Neural cell (in vitro differentiated cells): Measurements from ENCODE around the gene SLC25A47. TPM values are rescaled to one million over a fixed set of nuclear protein-coding genes. Genes with fewer than 3 reads are reported as not detected.

Experiments used
- H2AFZ ChIP-seq: fragments of 200-600, 300-800 bp; sonication (generic), shearing (Covaris generic); 2 replicates; pipeline ENCODE4 v1.6.0; 2014; ENCODE audit warnings: low read depth, mild to moderate bottlenecking, antibody characterized with exemption, low read length, moderate library complexity
- H3F3A ChIP-seq: fragments of 200-600 bp; shearing (Covaris generic); 2 replicates; pipeline ENCODE4 v1.6.1; 2016; ENCODE audit warnings: mild to moderate bottlenecking, moderate library complexity, mixed read lengths, antibody characterized with exemption, low read length; ENCODE audit not compliant: insufficient read depth, poor library complexity, severe bottlenecking
- H3K27ac ChIP-seq: fragments of 200-600, 300-800 bp; sonication (generic), shearing (Covaris generic); 2 replicates; pipeline ENCODE4 v1.5.1; 2014; ENCODE audit warnings: mild to moderate bottlenecking, low read length, moderate library complexity
- H3K27me3 ChIP-seq: fragments of 300-800, 200-600 bp; sonication (generic), shearing (Covaris generic); 2 replicates; pipeline ENCODE4 v1.6.0; 2014; ENCODE audit warnings: mild to moderate bottlenecking, low read depth, low read length, moderate library complexity; ENCODE audit not compliant: insufficient read depth
- H3K36me3 ChIP-seq: fragments of 300-800, 200-600 bp; sonication (generic), shearing (Covaris generic); 2 replicates; pipeline ENCODE4 v1.5.1; 2014; ENCODE audit warnings: mild to moderate bottlenecking, antibody characterized with exemption, low read length, moderate library complexity; ENCODE audit not compliant: insufficient read depth
- H3K4me2 ChIP-seq: fragments of 300-800, 200-600 bp; sonication (generic), shearing (Covaris generic); 2 replicates; pipeline ENCODE4 v1.6.0; 2014; ENCODE audit warnings: mild to moderate bottlenecking, low read length
- H3K4me3 ChIP-seq: fragments of 300-800, 200-600 bp; sonication (generic), shearing (Covaris generic); 2 replicates; pipeline ENCODE4 v1.5.1; 2014; ENCODE audit warnings: mild to moderate bottlenecking, low read length, moderate library complexity
- H3K79me2 ChIP-seq: fragments of 200-600 bp; shearing (Covaris generic); replicated peaks from 2 replicates; pipeline ENCODE4 v1.6.0; 2014; ENCODE audit warnings: mild to moderate bottlenecking, low read length, moderate library complexity; ENCODE audit not compliant: insufficient read depth
- H3K9ac ChIP-seq: fragments of 300-800, 200-600 bp; sonication (generic), shearing (Covaris generic); 2 replicates; pipeline ENCODE4 v1.6.1; 2016; ENCODE audit warnings: mild to moderate bottlenecking, low read length, mixed read lengths
- H3K9me2 ChIP-seq: fragments of 200-600 bp; shearing (Covaris generic); 2 replicates; pipeline ENCODE4 v1.6.1; 2016; ENCODE audit warnings: mild to moderate bottlenecking, low read length, mixed read lengths; ENCODE audit not compliant: insufficient read depth
- H3K9me3 ChIP-seq: fragments of 200-600, 300-800 bp; sonication (generic), shearing (Covaris generic); 2 replicates; pipeline ENCODE4 v1.6.1; 2016; ENCODE audit warnings: mild to moderate bottlenecking, mixed run types, low read length, moderate library complexity, mixed read lengths
- H4K20me1 ChIP-seq: fragments of 200-600 bp; shearing (Covaris generic); 2 replicates; pipeline ENCODE4 v1.6.1; 2016; ENCODE audit warnings: mild to moderate bottlenecking, mixed run types; ENCODE audit not compliant: insufficient read depth
- CTCF ChIP-seq: fragments of 450-650 bp; IDR thresholded peaks from 2 replicates; pipeline ENCODE4 v1.5.1; 2014; ENCODE audit warnings: antibody characterized with exemption, mild to moderate bottlenecking, moderate library complexity; ENCODE audit not compliant: poor library complexity, severe bottlenecking
- EP300 ChIP-seq: fragments of 450-650 bp; conservative IDR thresholded peaks from 2 replicates; pipeline ENCODE4 v1.6.1; 2014; ENCODE audit warnings: antibody characterized with exemption, mild to moderate bottlenecking, moderate library complexity; ENCODE audit not compliant: poor library complexity, severe bottlenecking
- EZH2 ChIP-seq: fragments of 200-600, 300-800 bp; shearing (Covaris generic), sonication (generic); IDR thresholded peaks from 2 replicates; pipeline ENCODE4 v1.6.1; 2014; ENCODE audit warnings: antibody characterized with exemption, low read length, borderline replicate concordance, mild to moderate bottlenecking; ENCODE audit not compliant: insufficient read depth, poor library complexity, severe bottlenecking
- POLR2AphosphoS5 ChIP-seq: IDR thresholded peaks from 2 replicates; pipeline ENCODE4 v1.6.1; 2012
- REST ChIP-seq: IDR thresholded peaks from 2 replicates; pipeline ENCODE4 v1.6.1; 2012; ENCODE audit warnings: borderline replicate concordance
- SMC3 ChIP-seq: fragments of 450-650 bp; conservative IDR thresholded peaks from 2 replicates; pipeline ENCODE4 v1.6.1; 2014; ENCODE audit warnings: antibody characterized with exemption, mild to moderate bottlenecking, moderate library complexity; ENCODE audit not compliant: poor library complexity
- polyA plus RNA-seq: library from polyadenylated mRNA; depleted of rRNA; stranded (reverse); fragments of >200 nt; gene quantifications from 2 replicates; pipeline ENCODE4 v1.2.3, GENCODE V29; 2014

SLC25A47 gene
- polyA plus RNA-seq, 1 donor from 2014 or later = not detected

GRCh38 chr14:100288382-100289185 is 34.6 kb upstream of the SLC25A47 start:
- H3K9me2 ChIP-seq = no peaks in the 10 kb centered on the region
- H3K27me3 ChIP-seq = no peaks in the 10 kb centered on the region
- H3K9me3 ChIP-seq = no peaks in the 10 kb centered on the region
- no peak overlapping the region for H3K9ac ChIP-seq
- no peaks in the 10 kb centered on the region for H3F3A ChIP-seq
- TF ChIP-seq REST = no peak
- TF ChIP-seq POLR2AphosphoS5 = no peak
- no peak for TF ChIP-seq EP300
- no peak for TF ChIP-seq CTCF
- H3K4me2 ChIP-seq = no peak overlapping the region
- H4K20me1 ChIP-seq = no peaks in the 10 kb centered on the region
- H3K36me3 ChIP-seq = peaks cover 8% of the 10 kb centered on the region
- no peak overlapping the region for H3K27ac ChIP-seq
- H3K4me3 ChIP-seq = no peak overlapping the region
- no peak overlapping the region for H2AFZ ChIP-seq
- H3K79me2 ChIP-seq = no peaks in the 10 kb centered on the region

- no peak overlapping the region for H3K4me3 ChIP-seq
- no peaks in the 10 kb centered on the region for H3K9me2 ChIP-seq
- no peaks in the 10 kb centered on the region for H3K27me3 ChIP-seq
- no peaks in the 10 kb centered on the region for H3K9me3 ChIP-seq
- TF ChIP-seq EZH2 = no peak
- H3K79me2 ChIP-seq = no peaks in the 10 kb centered on the region
- H3K4me2 ChIP-seq = no peak overlapping the region
- H4K20me1 ChIP-seq = no peaks in the 10 kb centered on the region
- no peak overlapping the region for H2AFZ ChIP-seq
- H3K36me3 ChIP-seq = peaks cover 8% of the 10 kb centered on the region
- no peak overlapping the region for H3K27ac ChIP-seq
- no peaks in the 10 kb centered on the region for H3F3A ChIP-seq
- no peak overlapping the region for H3K9ac ChIP-seq
Observed at GRCh38 chr14:100289916-100290606, 33.1 kb upstream of the SLC25A47 start.

GRCh38 chr14:100290607-100291304 is 32.4 kb upstream of the SLC25A47 start:
- Histone ChIP-seq H3K27me3 (no peaks in the 10 kb centered on the region), H3K4me3 (no peak overlapping the region), H4K20me1 (no peaks in the 10 kb centered on the region), H3F3A (no peaks in the 10 kb centered on the region), H2AFZ (no peak overlapping the region), H3K4me2 (no peak overlapping the region), H3K9me2 (no peaks in the 10 kb centered on the region), H3K9me3 (no peaks in the 10 kb centered on the region), H3K9ac (no peak overlapping the region), H3K36me3 (peaks cover 8% of the 10 kb centered on the region), H3K27ac (no peak overlapping the region), H3K79me2 (no peaks in the 10 kb centered on the region)
- TF ChIP-seq CTCF (no peak), POLR2AphosphoS5 (no peak), EZH2 (no peak), SMC3 (no peak)
